ENCODE measurements around the gene DNAJC28. TPM values are rescaled to one million over a fixed set of nuclear protein-coding genes. Genes with fewer than 3 reads are reported as not detected.

DNAJC28 gene
- total and polyA plus RNA-seq, 9 of the 15 experiments (the other 6 are each of a cell fraction or from before 2014, with no cell fraction given) = 0.68 to 2.5 (median 1.1) TPM

DNA sequence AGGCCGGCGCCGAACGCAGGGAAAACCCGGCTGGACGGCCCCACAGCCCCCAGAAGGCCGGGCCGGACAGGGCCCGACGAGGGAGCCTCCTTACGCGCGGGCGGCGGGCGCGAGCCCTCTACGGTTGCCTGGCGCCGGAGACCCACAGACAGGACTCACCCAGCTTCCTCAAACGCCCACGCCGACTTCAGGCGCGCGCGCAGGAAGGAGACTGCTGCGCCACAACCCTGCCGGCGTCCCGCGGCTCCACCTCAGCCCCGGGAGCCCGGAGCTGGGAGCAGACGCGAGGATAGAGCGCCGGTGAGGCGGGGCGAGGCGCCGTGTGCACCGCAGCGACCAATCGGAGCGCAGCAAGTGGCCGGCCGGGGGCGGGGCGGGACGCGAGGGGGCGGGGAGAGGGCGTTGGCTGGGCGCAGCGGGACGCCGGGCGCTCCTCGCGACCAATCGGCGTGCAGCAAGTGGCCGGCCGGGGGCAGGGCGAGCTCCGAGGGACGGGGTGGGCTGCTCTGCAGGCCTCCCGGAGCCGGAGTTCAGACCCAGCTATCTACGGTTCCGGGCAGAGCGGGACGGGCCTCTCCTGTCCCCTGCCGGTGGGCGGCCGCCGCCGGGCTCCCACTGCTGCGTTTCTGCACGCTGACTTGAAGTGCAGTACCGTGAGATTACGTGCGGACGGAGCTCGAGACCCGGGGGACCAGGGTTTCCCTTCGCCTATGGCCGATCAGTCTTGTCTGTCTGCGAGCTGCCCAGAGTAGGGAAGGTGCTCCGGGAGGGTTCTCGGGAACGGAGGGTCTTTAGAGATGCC, 11.6 kb downstream of the DNAJC28 start, which contains the start of gene TMEM50B (continued):
- TF ChIP-seq, protein P1, sequence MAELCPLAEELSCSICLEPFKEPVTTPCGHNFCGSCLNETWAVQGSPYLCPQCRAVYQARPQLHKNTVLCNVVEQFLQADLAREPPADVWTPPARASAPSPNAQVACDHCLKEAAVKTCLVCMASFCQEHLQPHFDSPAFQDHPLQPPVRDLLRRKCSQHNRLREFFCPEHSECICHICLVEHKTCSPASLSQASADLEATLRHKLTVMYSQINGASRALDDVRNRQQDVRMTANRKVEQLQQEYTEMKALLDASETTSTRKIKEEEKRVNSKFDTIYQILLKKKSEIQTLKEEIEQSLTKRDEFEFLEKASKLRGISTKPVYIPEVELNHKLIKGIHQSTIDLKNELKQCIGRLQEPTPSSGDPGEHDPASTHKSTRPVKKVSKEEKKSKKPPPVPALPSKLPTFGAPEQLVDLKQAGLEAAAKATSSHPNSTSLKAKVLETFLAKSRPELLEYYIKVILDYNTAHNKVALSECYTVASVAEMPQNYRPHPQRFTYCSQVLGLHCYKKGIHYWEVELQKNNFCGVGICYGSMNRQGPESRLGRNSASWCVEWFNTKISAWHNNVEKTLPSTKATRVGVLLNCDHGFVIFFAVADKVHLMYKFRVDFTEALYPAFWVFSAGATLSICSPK (IDR thresholded peaks at IDR 0.05; ENCODE audit: borderline replicate concordance) = no peak
- TF ChIP-seq PRPF4 (IDR thresholded peaks at IDR 0.05; ENCODE audit: insufficient read depth, low read depth, low read length, poor library complexity, severe bottlenecking) (no peak), ELF2 (CRISPR knock-in tag; IDR thresholded peaks at IDR 0.05) (peak; percentile 60; the same call in 1 of the 2 replicates), GABPB2 (CRISPR knock-in tag; conservative IDR thresholded peaks at IDR 0.05) (no peak), C11orf30 (IDR thresholded peaks at IDR 0.05; ENCODE audit: low read depth) (no peak; the same call in 1 of the 2 replicates), PTTG1 (tag; IDR thresholded peaks at IDR 0.05; ENCODE audit: low read depth) (no peak), BACH1 (tag; IDR thresholded peaks at IDR 0.05) (no peak), KAT8 (IDR thresholded peaks at IDR 0.05; ENCODE audit: low read depth) (no peak), TARDBP (IDR thresholded peaks at IDR 0.05) (peak; percentile 81; the same call in 1 of the 2 replicates), L3MBTL2 (IDR thresholded peaks at IDR 0.05) (peak; percentile 70), ZFP30 (CRISPR knock-in tag; IDR thresholded peaks at IDR 0.05; ENCODE audit: borderline replicate concordance) (no peak), CEBPB (tag; IDR thresholded peaks at IDR 0.05) (no peak), NFATC3 (IDR thresholded peaks at IDR 0.05) (no peak), LCOR (CRISPR knock-in tag; IDR thresholded peaks at IDR 0.05) (peak; percentile 86), TEAD4 (IDR thresholded peaks at IDR 0.05; ENCODE audit: low read length) (peak; percentile 43; the same call in 1 of the 2 replicates), TEAD4 (CRISPR knock-in tag; IDR thresholded peaks at IDR 0.05; ENCODE audit: borderline replicate concordance) (no peak), SNIP1 (IDR thresholded peaks at IDR 0.05; ENCODE audit: low read depth) (no peak)
- TF ChIP-seq, protein P2, sequence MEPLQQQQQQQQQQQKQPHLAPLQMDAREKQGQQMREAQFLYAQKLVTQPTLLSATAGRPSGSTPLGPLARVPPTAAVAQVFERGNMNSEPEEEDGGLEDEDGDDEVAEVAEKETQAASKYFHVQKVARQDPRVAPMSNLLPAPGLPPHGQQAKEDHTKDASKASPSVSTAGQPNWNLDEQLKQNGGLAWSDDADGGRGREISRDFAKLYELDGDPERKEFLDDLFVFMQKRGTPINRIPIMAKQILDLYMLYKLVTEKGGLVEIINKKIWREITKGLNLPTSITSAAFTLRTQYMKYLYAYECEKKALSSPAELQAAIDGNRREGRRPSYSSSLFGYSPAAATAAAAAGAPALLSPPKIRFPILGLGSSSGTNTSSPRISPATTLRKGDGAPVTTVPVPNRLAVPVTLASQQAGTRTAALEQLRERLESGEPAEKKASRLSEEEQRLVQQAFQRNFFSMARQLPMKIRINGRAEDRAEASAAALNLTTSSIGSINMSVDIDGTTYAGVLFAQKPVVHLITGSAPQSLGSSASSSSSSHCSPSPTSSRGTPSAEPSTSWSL (CRISPR knock-in tag; IDR thresholded peaks at IDR 0.05; ENCODE audit: borderline replicate concordance) = no peak
- TF ChIP-seq, protein P3, sequence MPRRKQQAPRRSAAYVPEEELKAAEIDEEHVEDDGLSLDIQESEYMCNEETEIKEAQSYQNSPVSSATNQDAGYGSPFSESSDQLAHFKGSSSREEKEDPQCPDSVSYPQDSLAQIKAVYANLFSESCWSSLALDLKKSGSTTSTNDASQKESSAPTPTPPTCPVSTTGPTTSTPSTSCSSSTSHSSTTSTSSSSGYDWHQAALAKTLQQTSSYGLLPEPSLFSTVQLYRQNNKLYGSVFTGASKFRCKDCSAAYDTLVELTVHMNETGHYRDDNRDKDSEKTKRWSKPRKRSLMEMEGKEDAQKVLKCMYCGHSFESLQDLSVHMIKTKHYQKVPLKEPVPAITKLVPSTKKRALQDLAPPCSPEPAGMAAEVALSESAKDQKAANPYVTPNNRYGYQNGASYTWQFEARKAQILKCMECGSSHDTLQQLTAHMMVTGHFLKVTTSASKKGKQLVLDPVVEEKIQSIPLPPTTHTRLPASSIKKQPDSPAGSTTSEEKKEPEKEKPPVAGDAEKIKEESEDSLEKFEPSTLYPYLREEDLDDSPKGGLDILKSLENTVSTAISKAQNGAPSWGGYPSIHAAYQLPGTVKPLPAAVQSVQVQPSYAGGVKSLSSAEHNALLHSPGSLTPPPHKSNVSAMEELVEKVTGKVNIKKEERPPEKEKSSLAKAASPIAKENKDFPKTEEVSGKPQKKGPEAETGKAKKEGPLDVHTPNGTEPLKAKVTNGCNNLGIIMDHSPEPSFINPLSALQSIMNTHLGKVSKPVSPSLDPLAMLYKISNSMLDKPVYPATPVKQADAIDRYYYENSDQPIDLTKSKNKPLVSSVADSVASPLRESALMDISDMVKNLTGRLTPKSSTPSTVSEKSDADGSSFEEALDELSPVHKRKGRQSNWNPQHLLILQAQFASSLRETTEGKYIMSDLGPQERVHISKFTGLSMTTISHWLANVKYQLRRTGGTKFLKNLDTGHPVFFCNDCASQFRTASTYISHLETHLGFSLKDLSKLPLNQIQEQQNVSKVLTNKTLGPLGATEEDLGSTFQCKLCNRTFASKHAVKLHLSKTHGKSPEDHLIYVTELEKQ (CRISPR knock-in tag; IDR thresholded peaks at IDR 0.05) = no peak
- TF ChIP-seq, protein P4, sequence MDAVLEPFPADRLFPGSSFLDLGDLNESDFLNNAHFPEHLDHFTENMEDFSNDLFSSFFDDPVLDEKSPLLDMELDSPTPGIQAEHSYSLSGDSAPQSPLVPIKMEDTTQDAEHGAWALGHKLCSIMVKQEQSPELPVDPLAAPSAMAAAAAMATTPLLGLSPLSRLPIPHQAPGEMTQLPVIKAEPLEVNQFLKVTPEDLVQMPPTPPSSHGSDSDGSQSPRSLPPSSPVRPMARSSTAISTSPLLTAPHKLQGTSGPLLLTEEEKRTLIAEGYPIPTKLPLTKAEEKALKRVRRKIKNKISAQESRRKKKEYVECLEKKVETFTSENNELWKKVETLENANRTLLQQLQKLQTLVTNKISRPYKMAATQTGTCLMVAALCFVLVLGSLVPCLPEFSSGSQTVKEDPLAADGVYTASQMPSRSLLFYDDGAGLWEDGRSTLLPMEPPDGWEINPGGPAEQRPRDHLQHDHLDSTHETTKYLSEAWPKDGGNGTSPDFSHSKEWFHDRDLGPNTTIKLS (IDR thresholded peaks at IDR 0.05; ENCODE audit: borderline replicate concordance, low read depth) = 0 out of 2 replicates have a peak, but pooled peaks have one; percentile 35

Data from K562 (cell line).